HepG2 (cell line): Measurements from ENCODE around the gene SYCE3. TPM values are rescaled to one million over a fixed set of nuclear protein-coding genes. Genes with fewer than 3 reads are reported as not detected.
A peak's percentile ranks its signal among the peaks of the same experiment; 100 is the strongest.

Experiments
- AGO1 ChIP-seq: fragments of 200-400 bp; formaldehyde crosslinking; IDR thresholded peaks from 2 replicates; pipeline ENCODE4 v1.6.1; 2017; ENCODE audit warnings: mild to moderate bottlenecking, low read depth, low read length, moderate library complexity; ENCODE audit not compliant: poor library complexity, severe bottlenecking
- CENPT ChIP-seq: sonication (generic); formaldehyde crosslinking; IDR thresholded peaks from 2 replicates; pipeline ENCODE4 v1.8.0; 2022; ENCODE audit warnings: low read depth, mild to moderate bottlenecking, moderate library complexity, missing genetic modification reagents
- FOSL2 ChIP-seq: sonication (generic); formaldehyde crosslinking; IDR thresholded peaks from 2 replicates; pipeline ENCODE4 v1.4.0; 2020; ENCODE audit warnings: missing genetic modification reagents
- FUBP1 ChIP-seq: sonication (generic); formaldehyde crosslinking; IDR thresholded peaks from 2 replicates; pipeline ENCODE4 v1.5.1; 2020; ENCODE audit warnings: missing genetic modification reagents, mild to moderate bottlenecking, borderline replicate concordance
- HMGXB3 ChIP-seq: sonication (generic); formaldehyde crosslinking; IDR thresholded peaks from 2 replicates; pipeline ENCODE4 v1.4.0; 2020; ENCODE audit warnings: missing genetic modification reagents, borderline replicate concordance
- LCORL ChIP-seq, 2 experiments: fragments of 450-650 bp in 1 of 2; sonication (generic) in 1 of 2; formaldehyde crosslinking in 1 of 2; IDR thresholded peaks; 2 replicates each; pipeline versions ENCODE4 v1.5.0 to v1.6.1; 2017 to 2020; ENCODE audit warnings: antibody characterized with exemption in 1 of 2, missing genetic modification reagents in 1 of 2
- MIXL1 ChIP-seq: IDR thresholded peaks from 2 replicates; pipeline ENCODE4 v1.6.1; 2016
- PHF20 ChIP-seq: sonication (generic); formaldehyde crosslinking; IDR thresholded peaks from 2 replicates; pipeline ENCODE4 v1.5.0; 2020; ENCODE audit warnings: mild to moderate bottlenecking, missing genetic modification reagents
- RAD21 ChIP-seq: fragments of 450-650 bp; formaldehyde crosslinking; IDR thresholded peaks from 2 replicates; pipeline ENCODE4 v1.5.0; 2020; ENCODE audit warnings: mild to moderate bottlenecking
- RBM39 ChIP-seq: fragments of 200-400 bp; formaldehyde crosslinking; IDR thresholded peaks from one replicate; pipeline ENCODE4 v1.6.1; 2018; ENCODE audit warnings: antibody characterized with exemption, mild to moderate bottlenecking, low read depth, low read length; ENCODE audit not compliant: poor library complexity, severe bottlenecking
- RCOR2 ChIP-seq: IDR thresholded peaks from 2 replicates; pipeline ENCODE4 v1.6.1; 2016; ENCODE audit warnings: missing biosample characterization, missing genetic modification reagents
- REXO4 ChIP-seq: sonication (generic); formaldehyde crosslinking; IDR thresholded peaks from 2 replicates; pipeline ENCODE4 v1.8.0; 2022; ENCODE audit warnings: missing genetic modification reagents, mild to moderate bottlenecking, borderline replicate concordance
- SIN3B ChIP-seq: fragments of 150-350 bp; IDR thresholded peaks from 2 replicates; pipeline ENCODE4 v1.6.1; 2014; ENCODE audit warnings: low read length
- TCF7L2 ChIP-seq: IDR thresholded peaks from 2 replicates; pipeline ENCODE4 v1.6.1; 2011; ENCODE audit warnings: mild to moderate bottlenecking, low read depth, low read length, moderate library complexity
- TOPORS ChIP-seq: sonication (generic); formaldehyde crosslinking; IDR thresholded peaks from 2 replicates; pipeline ENCODE4 v1.8.0; 2023; ENCODE audit warnings: mild to moderate bottlenecking, missing genetic modification reagents
- ZNF225 ChIP-seq: sonication (generic); formaldehyde crosslinking; IDR thresholded peaks from 2 replicates; pipeline ENCODE4 v1.4.0; 2020; ENCODE audit warnings: mild to moderate bottlenecking, missing genetic modification reagents
- ZNF276 ChIP-seq: sonication (generic); formaldehyde crosslinking; IDR thresholded peaks from 2 replicates; pipeline ENCODE4 v1.4.0; 2020; ENCODE audit warnings: mild to moderate bottlenecking, low read depth, missing genetic modification reagents
- ZNF331 ChIP-seq: sonication (generic); formaldehyde crosslinking; IDR thresholded peaks from 2 replicates; pipeline ENCODE4 v1.4.0; 2020; ENCODE audit warnings: missing genetic modification reagents
- ZNF567 ChIP-seq: sonication (generic); formaldehyde crosslinking; IDR thresholded peaks from 2 replicates; pipeline ENCODE4 v1.8.1; 2023; ENCODE audit warnings: mild to moderate bottlenecking, missing genetic modification reagents, borderline replicate concordance
- ZNF790 ChIP-seq: sonication (generic); formaldehyde crosslinking; IDR thresholded peaks from 2 replicates; pipeline ENCODE4 v1.8.0; 2022; ENCODE audit warnings: missing genetic modification reagents, mild to moderate bottlenecking, borderline replicate concordance
- ZNF891 ChIP-seq: sonication (generic); formaldehyde crosslinking; IDR thresholded peaks from 2 replicates; pipeline ENCODE4 v1.5.0; 2020; ENCODE audit warnings: mild to moderate bottlenecking, missing genetic modification reagents
- polyA plus RNA-seq, 8 experiments: library from polyadenylated mRNA; depleted of rRNA in 3 of 8; stranded (reverse) in 7 of 8; unstranded in 1 of 8; fragments of >200 nt; fragmentation: Illumina TruSeq in 4 of 8; extraction: Trizol in 4 of 8; gene quantifications; 2 replicates each; pipeline versions ENCODE4 v1.2.1 to v1.2.3, GENCODE V29; 2011 to 2016; ENCODE audit warnings: low read depth in 4 of 8, missing spikeins in 1 of 8, mixed read lengths in 1 of 8; ENCODE audit not compliant: insufficient read depth in 1 of 8
- total RNA-seq, 5 experiments: library from RNA; depleted of rRNA; stranded (reverse); fragments of >200 nt; fragmentation: Illumina TruSeq; extraction: Trizol; gene quantifications; 2 replicates each; pipeline ENCODE4 v1.2.3, GENCODE V29; 2016; ENCODE audit warnings: low read depth in 1 of 5

Gene SYCE3
- total and polyA plus RNA-seq, 2 of the 13 experiments (the other 11 are each of a cell fraction or from before 2014, with no cell fraction given), result not detected

- peak; percentile 77; the same call in 1 of the 2 replicates for TF ChIP-seq REXO4 (CRISPR knock-in tag)
- no peak for TF ChIP-seq TCF7L2
- peak; percentile 49; the same call in 1 of the 2 replicates for TF ChIP-seq TOPORS (CRISPR knock-in tag)
- peak; percentile 94 for TF ChIP-seq AGO1
- TF ChIP-seq ZNF331 (CRISPR knock-in tag), result peak; percentile 37; the same call in 1 of the 2 replicates
- peak; percentile 21; the same call in 1 of the 2 replicates for TF ChIP-seq ZNF790 (CRISPR knock-in tag)
- peak; percentile 57 for TF ChIP-seq PHF20
- peak; percentile 98 for TF ChIP-seq ZNF567
- TF ChIP-seq RAD21 (CRISPR knock-in tag), result peak; percentile 46; the same call in 1 of the 2 replicates
- TF ChIP-seq CENPT (CRISPR knock-in tag), result 0 out of 2 replicates have a peak, but pooled peaks have one; percentile 15
- no peak for TF ChIP-seq SIN3B
- no peak; the same call in 1 of the 2 replicates for TF ChIP-seq HMGXB3 (CRISPR knock-in tag)
- peak; percentile 67 for TF ChIP-seq RBM39
- TF ChIP-seq FUBP1 (CRISPR knock-in tag), result no peak
- TF ChIP-seq MIXL1 (CRISPR knock-in tag), result peak; percentile 37; the same call in 1 of the 2 replicates
- no peak for TF ChIP-seq RCOR2 (CRISPR knock-in tag)
- peak; percentile 37; the same call in 1 of the 2 replicates for TF ChIP-seq FOSL2 (CRISPR knock-in tag)
- peak; percentile 63; the same call in 1 of the 2 replicates for TF ChIP-seq ZNF276
- TF ChIP-seq ZNF891 (CRISPR knock-in tag), result 0 out of 2 replicates have a peak, but pooled peaks have one; percentile 43
- peak; percentile 73; the same call in 1 of the 2 replicates for TF ChIP-seq ZNF225
- TF ChIP-seq LCORL (IDR thresholded peaks at IDR 0.05), result no peak
- peak; percentile 67; the same call in 1 of the 2 replicates for TF ChIP-seq LCORL (CRISPR knock-in tag; IDR thresholded peaks at IDR 0.05)
These were observed 37.4 kb downstream of the SYCE3 start, which contains the start of gene SCO2 (continued) for GRCh38 chr22:50525104-50525857.
